PC-3 (cell line): ENCODE measurements around the gene NDUFA11. TPM values are rescaled to one million over a fixed set of nuclear protein-coding genes. Genes with fewer than 3 reads are reported as not detected.

ENCODE experiments used
- ATAC-seq: fragments of 200-7000 bp; cut with Tn5 transposase; 2 replicates; pipeline ENCODE4 v1.9.1; 2020; ENCODE audit warnings: mild to moderate bottlenecking, moderate library complexity
- BruUV-seq: library from RNA; stranded (reverse); fragments of 400-500 nt; replicated peaks from 2 replicates; lab custom pipeline; 2021; lab: Mats Ljungman, UMichigan
- CTCF ChIA-PET: fragments of 300-600 bp; sonication (Branson Sonifier 250); formaldehyde crosslinking; loops from one replicate; lab custom pipeline; 2022; ENCODE audit warnings: antibody characterized with exemption; lab: Charles Lee
- POLR2A ChIA-PET: fragments of 300-600 bp; sonication (Branson Sonifier 250); formaldehyde crosslinking; loops from one replicate; lab custom pipeline; 2022; ENCODE audit warnings: antibody characterized with exemption; ENCODE audit not compliant: unreplicated experiment; lab: Charles Lee
- DNase-seq: peaks from one replicate; pipeline ENCODE4 v3.0.0-alpha.2; 2015
- H2AFZ ChIP-seq: fragments of 300-600 bp; sonication (generic); 2 replicates; pipeline ENCODE4 v1.6.0; 2016; ENCODE audit warnings: antibody characterized with exemption, low read length
- H3F3A ChIP-seq: fragments of 300-600 bp; sonication (generic); one replicate; pipeline ENCODE4 v1.6.0; 2017; ENCODE audit warnings: antibody characterized with exemption, low read length, control low read depth, mild to moderate bottlenecking; ENCODE audit not compliant: unreplicated experiment
- H3K27ac ChIP-seq: fragments of 300-600 bp; sonication (generic); 2 replicates; pipeline ENCODE4 v1.5.1; 2016; ENCODE audit warnings: mild to moderate bottlenecking, low read length
- H3K27me3 ChIP-seq: fragments of 300-600 bp; sonication (generic); 2 replicates; pipeline ENCODE4 v1.6.1; 2016; ENCODE audit warnings: low read length, mixed read lengths
- H3K36me3 ChIP-seq: fragments of 300-600 bp; sonication (generic); 2 replicates; pipeline ENCODE4 v1.6.1; 2016; ENCODE audit warnings: low read depth, mixed run types, low read length, mixed read lengths
- H3K4me1 ChIP-seq: fragments of 300-600 bp; sonication (generic); 2 replicates; pipeline ENCODE4 v1.5.1; 2016; ENCODE audit warnings: low read length; ENCODE audit not compliant: insufficient read depth
- H3K4me2 ChIP-seq: fragments of 300-600 bp; sonication (generic); 2 replicates; pipeline ENCODE4 v1.6.0; 2016; ENCODE audit warnings: low read length
- H3K4me3 ChIP-seq: fragments of 300-600 bp; sonication (generic); 2 replicates; pipeline ENCODE4 v1.5.1; 2016; ENCODE audit warnings: mild to moderate bottlenecking, low read length, mixed read lengths
- H3K79me2 ChIP-seq: fragments of 300-600 bp; sonication (generic); 2 replicates; pipeline ENCODE4 v1.6.1; 2017; ENCODE audit warnings: low read length, mixed read lengths
- H3K9ac ChIP-seq: fragments of 300-600 bp; sonication (generic); 2 replicates; pipeline ENCODE4 v1.6.0; 2016; ENCODE audit warnings: mild to moderate bottlenecking, low read length
- H3K9me2 ChIP-seq: fragments of 300-600 bp; sonication (generic); replicated peaks from 2 replicates; pipeline ENCODE4 v1.6.1; 2016; ENCODE audit warnings: mixed run types, low read length, mixed read lengths
- H3K9me3 ChIP-seq: fragments of 300-600 bp; sonication (generic); 2 replicates; pipeline ENCODE4 v1.6.1; 2016; ENCODE audit warnings: low read length, mixed read lengths
- H4K20me1 ChIP-seq: fragments of 300-600 bp; sonication (generic); 2 replicates; pipeline ENCODE4 v1.6.1; 2016; ENCODE audit warnings: low read length, mixed read lengths
- CTCF ChIP-seq: fragments of 300-600 bp; sonication (generic); conservative IDR thresholded peaks from 2 replicates; pipeline ENCODE4 v1.5.1; 2017; ENCODE audit warnings: antibody characterized with exemption, low read depth, mild to moderate bottlenecking, low read length
- EZH2 ChIP-seq: fragments of 300-600 bp; sonication (generic); IDR thresholded peaks from one replicate; pipeline ENCODE4 v1.6.1; 2017; ENCODE audit warnings: antibody characterized with exemption, mild to moderate bottlenecking, low read length; ENCODE audit not compliant: unreplicated experiment
- EZH2phosphoT487 ChIP-seq: fragments of 300-600 bp; sonication (generic); IDR thresholded peaks from 2 replicates; pipeline ENCODE4 v1.6.1; 2018; ENCODE audit warnings: mild to moderate bottlenecking, antibody characterized with exemption, low read length, borderline replicate concordance
- intact Hi-C: fragments of 100-400 bp; cut with micrococcal nuclease; formaldehyde crosslinking; loops from 2 replicates; pipeline ENCODE4 v1.9.0; 2023
- total RNA-seq: library from RNA; depleted of rRNA; stranded (reverse); fragments of >200 nt; gene quantifications from 2 replicates; pipeline ENCODE4 v1.2.3, GENCODE V29; 2014

NDUFA11 gene
- total RNA-seq, 1 experiment from 2014 or later, result 669 TPM

GRCh38 chr19:5880604-5881078 lies 22.9 kb downstream of the NDUFA11 start:
- H3K4me3 ChIP-seq, result no peak overlapping the region
- H3K27ac ChIP-seq, result no peak overlapping the region
- H3K27me3 ChIP-seq, result peaks cover 19% of the 10 kb centered on the region
- H2AFZ ChIP-seq, result no peak overlapping the region
- H3F3A ChIP-seq, result no peaks in the 10 kb centered on the region
- DNase-seq (no peak), ATAC-seq (no peak)
- no peaks in the 10 kb centered on the region for H3K79me2 ChIP-seq
- H3K36me3 ChIP-seq, result no peaks in the 10 kb centered on the region
- H4K20me1 ChIP-seq, result no peaks in the 10 kb centered on the region
- no peaks in the 10 kb centered on the region for H3K9me3 ChIP-seq
- no peak overlapping the region for H3K9ac ChIP-seq
- intact Hi-C loops, result no loop called here
- H3K4me1 ChIP-seq, result no peaks in the 10 kb centered on the region
- ChIA-PET POLR2A (no interaction called here), CTCF (no interaction called here)
- no peak overlapping the region for H3K4me2 ChIP-seq
- no TSS peak for BruUV-seq
- H3K9me2 ChIP-seq, result no peaks in the 10 kb centered on the region
- TF ChIP-seq EZH2 (no peak), EZH2phosphoT487 (no peak)

GRCh38 chr19:5880196-5880595 lies 23.4 kb downstream of the NDUFA11 start:
- ATAC-seq (no peak), DNase-seq (no peak)
- Histone ChIP-seq H4K20me1 (no peaks in the 10 kb centered on the region), H3F3A (peaks cover 3% of the 10 kb centered on the region), H3K27me3 (peaks cover 19% of the 10 kb centered on the region), H3K36me3 (no peaks in the 10 kb centered on the region), H3K27ac (no peak overlapping the region), H3K4me2 (no peak overlapping the region), H2AFZ (no peak overlapping the region), H3K4me1 (no peaks in the 10 kb centered on the region), H3K79me2 (no peaks in the 10 kb centered on the region), H3K9me3 (no peaks in the 10 kb centered on the region), H3K9ac (no peak overlapping the region), H3K4me3 (no peak overlapping the region), H3K9me2 (no peaks in the 10 kb centered on the region)
- intact Hi-C loops, result no loop called here
- BruUV-seq, result no TSS peak
- CTCF ChIA-PET, result no interaction called here
- TF ChIP-seq EZH2, result no peak
- no peak for TF ChIP-seq CTCF
- TF ChIP-seq EZH2phosphoT487, result no peak
- POLR2A ChIA-PET, result no interaction called here

GRCh38 chr19:5877882-5878281 lies 25.7 kb downstream of the NDUFA11 start:
- TF ChIP-seq EZH2 (no peak), EZH2phosphoT487 (no peak), CTCF (no peak)
- Histone ChIP-seq H3K79me2 (no peaks in the 10 kb centered on the region), H3K27me3 (peaks cover 19% of the 10 kb centered on the region), H3K9ac (no peak overlapping the region), H4K20me1 (no peaks in the 10 kb centered on the region), H3K9me3 (no peaks in the 10 kb centered on the region), H3K4me3 (no peak overlapping the region), H2AFZ (no peak overlapping the region), H3K27ac (no peak overlapping the region), H3K36me3 (no peaks in the 10 kb centered on the region), H3F3A (peaks cover 3% of the 10 kb centered on the region), H3K4me1 (no peaks in the 10 kb centered on the region), H3K4me2 (no peak overlapping the region), H3K9me2 (no peaks in the 10 kb centered on the region)
- intact Hi-C loops, result no loop called here
- ChIA-PET CTCF (no interaction called here), POLR2A (no interaction called here)
- no TSS peak for BruUV-seq
- ATAC-seq, result no peak
- no peak for DNase-seq
